ENCODE measurements around the gene PSMD4.

Gene PSMD4

GRCh38 chr1:151309811-151310323 is 55.3 kb downstream of the PSMD4 start:
- no peak for TF ChIP-seq CTCF (IDR thresholded peaks at IDR 0.05; ENCODE audit: insufficient read depth, low read length, poor library complexity, severe bottlenecking)
- no peak for TF ChIP-seq EZH2phosphoT487 (conservative IDR thresholded peaks at IDR 0.05; ENCODE audit: low read length)
- Histone ChIP-seq H3K27ac (ENCODE audit: low read depth, low read length) (no peak overlapping the region), H3F3A (ENCODE audit: insufficient read depth) (no peaks in the 10 kb centered on the region), H3K27me3 (ENCODE audit: low read length) (no peaks in the 10 kb centered on the region), H2AFZ (ENCODE audit: low read depth, low read length, severe bottlenecking) (no peak overlapping the region), H3K9me3 (ENCODE audit: insufficient read depth, low read length) (no peaks in the 10 kb centered on the region), H3K36me3 (ENCODE audit: low read length) (peaks cover 9% of the 10 kb centered on the region; the same call in 1 of the 2 replicates), H3K4me2 (ENCODE audit: low read depth, low read length, poor library complexity, severe bottlenecking) (no peak overlapping the region), H4K20me1 (ENCODE audit: low read depth, low read length) (no peaks in the 10 kb centered on the region), H3K9me2 (replicated peaks; ENCODE audit: insufficient read depth, low read length) (no peaks in the 10 kb centered on the region), H3K4me3 (ENCODE audit: insufficient read depth, low read length, poor library complexity, severe bottlenecking) (no peak overlapping the region), H3K79me2 (ENCODE audit: insufficient read depth, low read length) (no peaks in the 10 kb centered on the region), H3K9ac (ENCODE audit: low read length) (no peak overlapping the region)

- Histone ChIP-seq H3K27ac (ENCODE audit: low read depth, low read length) (no peak overlapping the region), H4K20me1 (ENCODE audit: low read depth, low read length) (no peaks in the 10 kb centered on the region), H3K9me2 (replicated peaks; ENCODE audit: insufficient read depth, low read length) (no peaks in the 10 kb centered on the region), H3K4me2 (ENCODE audit: low read depth, low read length, poor library complexity, severe bottlenecking) (no peak overlapping the region), H3K27me3 (ENCODE audit: low read length) (no peaks in the 10 kb centered on the region), H3K36me3 (ENCODE audit: low read length) (0 out of 2 replicates have a peak, but pooled peaks cover under 1% of the 10 kb centered on the region), H3K9me3 (ENCODE audit: insufficient read depth, low read length) (no peaks in the 10 kb centered on the region), H3K4me3 (ENCODE audit: insufficient read depth, low read length, poor library complexity, severe bottlenecking) (no peak overlapping the region), H3K9ac (ENCODE audit: low read length) (no peak overlapping the region), H3K79me2 (ENCODE audit: insufficient read depth, low read length) (no peaks in the 10 kb centered on the region), H2AFZ (ENCODE audit: low read depth, low read length, severe bottlenecking) (no peak overlapping the region), H3F3A (ENCODE audit: insufficient read depth) (no peaks in the 10 kb centered on the region)
- TF ChIP-seq CTCF (IDR thresholded peaks at IDR 0.05; ENCODE audit: insufficient read depth, low read length, poor library complexity, severe bottlenecking): no peak
- TF ChIP-seq EZH2phosphoT487 (conservative IDR thresholded peaks at IDR 0.05; ENCODE audit: low read length): no peak
Observed at GRCh38 chr1:151311011-151311410, 56.5 kb downstream of the PSMD4 start.

GRCh38 chr1:151311589-151312331 is 57.2 kb downstream of the PSMD4 start:
- H2AFZ ChIP-seq (ENCODE audit: low read depth, low read length, severe bottlenecking): no peak overlapping the region
- H3K27ac ChIP-seq (ENCODE audit: low read depth, low read length): no peak overlapping the region
- TF ChIP-seq EZH2phosphoT487 (conservative IDR thresholded peaks at IDR 0.05; ENCODE audit: low read length) (no peak), CTCF (IDR thresholded peaks at IDR 0.05; ENCODE audit: insufficient read depth, low read length, poor library complexity, severe bottlenecking) (no peak)
- no peaks in the 10 kb centered on the region for H3K27me3 ChIP-seq (ENCODE audit: low read length)
- no peaks in the 10 kb centered on the region for H3K9me2 ChIP-seq (replicated peaks; ENCODE audit: insufficient read depth, low read length)
- H3K79me2 ChIP-seq (ENCODE audit: insufficient read depth, low read length): no peaks in the 10 kb centered on the region
- H3F3A ChIP-seq (ENCODE audit: insufficient read depth): no peaks in the 10 kb centered on the region
- no peaks in the 10 kb centered on the region for H3K9me3 ChIP-seq (ENCODE audit: insufficient read depth, low read length)
- no peaks in the 10 kb centered on the region for H4K20me1 ChIP-seq (ENCODE audit: low read depth, low read length)
- no peak overlapping the region for H3K4me3 ChIP-seq (ENCODE audit: insufficient read depth, low read length, poor library complexity, severe bottlenecking)
- no peak overlapping the region for H3K9ac ChIP-seq (ENCODE audit: low read length)
- no peaks in the 10 kb centered on the region for H3K36me3 ChIP-seq (ENCODE audit: low read length)
- H3K4me2 ChIP-seq (ENCODE audit: low read depth, low read length, poor library complexity, severe bottlenecking): no peak overlapping the region

All from SU-DHL-6 (cell line).